AG08395 (cell line): Measurements from ENCODE around the gene USHBP1.
"Not testable (repeated sequence)": the region's sequence is repeated elsewhere in the genome, so short reads cannot be mapped to it uniquely, and the experiment has no call there.

ENCODE experiments used
- DNase-seq: peaks from one replicate; pipeline ENCODE4 v3.0.0; 2012; ENCODE audit warnings: mixed read lengths, low spot score

The USHBP1 gene

GRCh38 chr19:17264641-17264979 lies at the start of gene USHBP1:
USHBP1 (minus strand) TSS chr19:17264745; CDS start chr19:17264299, 446 bp downstream.
- DNase-seq = no peak

GRCh38 chr19:17314007-17314593 lies 49.6 kb upstream of the USHBP1 start:
- DNase-seq = no peak

GRCh38 chr19:17312189-17313113 lies 47.9 kb upstream of the USHBP1 start:
- DNase-seq = no peak

- DNase-seq = peak; percentile 59
Measured at GRCh38 chr19:17311455-17312188, 47.1 kb upstream of the USHBP1 start.

- DNase-seq = no peak
Measured at GRCh38 chr19:17309965-17310461, 45.5 kb upstream of the USHBP1 start.

GRCh38 chr19:17309198-17309964 lies 44.8 kb upstream of the USHBP1 start, which contains the start of gene DDA1:
DDA1 (plus strand) TSS chr19:17309563; CDS start chr19:17309655, 92 bp downstream.
- DNase-seq = peak; percentile 98

GRCh38 chr19:17307876-17308377 lies 43.4 kb upstream of the USHBP1 start:
- DNase-seq = no peak

GRCh38 chr19:17306285-17306714 lies 41.8 kb upstream of the USHBP1 start:
- no peak for DNase-seq

- peak; percentile 92 for DNase-seq
Measured at GRCh38 chr19:17305517-17306284, 41.2 kb upstream of the USHBP1 start, which contains the start of gene MRPL34. MRPL34 (plus strand) TSS chr19:17305872; CDS start chr19:17305893, 21 bp downstream.

GRCh38 chr19:17305216-17305516 lies 40.6 kb upstream of the USHBP1 start:
- no peak for DNase-seq

- no peak for DNase-seq
Measured at GRCh38 chr19:17304386-17305215, 40.1 kb upstream of the USHBP1 start.

GRCh38 chr19:17303940-17304267 lies 39.4 kb upstream of the USHBP1 start:
- DNase-seq = no peak

- peak; percentile 98 for DNase-seq
Measured at GRCh38 chr19:17303167-17303939, 38.8 kb upstream of the USHBP1 start, which contains the start of gene ABHD8. ABHD8 (minus strand) TSS chr19:17303425; CDS start chr19:17301616, 1,809 bp downstream.

GRCh38 chr19:17302391-17303166 lies 38.0 kb upstream of the USHBP1 start:
- no peak for DNase-seq

- no peak for DNase-seq
Measured at GRCh38 chr19:17300992-17301619, 36.6 kb upstream of the USHBP1 start.

GRCh38 chr19:17296976-17297375 lies 32.4 kb upstream of the USHBP1 start:
- no peak for DNase-seq

- peak; percentile 40 for DNase-seq
Measured at GRCh38 chr19:17296273-17296672, 31.7 kb upstream of the USHBP1 start.

GRCh38 chr19:17295551-17295950 lies 31.0 kb upstream of the USHBP1 start:
- not testable (repeated sequence) for DNase-seq
